Activated CD4-positive, alpha-beta T cell treated with anti-CD3 and anti-CD28 coated beads for 48 hours (primary cell): ENCODE data around the gene FARP2.

ENCODE experiments used
- DNase-seq: peaks from one replicate; pipeline ENCODE4 v3.0.0-alpha.2; 2020

FARP2 gene

DNA sequence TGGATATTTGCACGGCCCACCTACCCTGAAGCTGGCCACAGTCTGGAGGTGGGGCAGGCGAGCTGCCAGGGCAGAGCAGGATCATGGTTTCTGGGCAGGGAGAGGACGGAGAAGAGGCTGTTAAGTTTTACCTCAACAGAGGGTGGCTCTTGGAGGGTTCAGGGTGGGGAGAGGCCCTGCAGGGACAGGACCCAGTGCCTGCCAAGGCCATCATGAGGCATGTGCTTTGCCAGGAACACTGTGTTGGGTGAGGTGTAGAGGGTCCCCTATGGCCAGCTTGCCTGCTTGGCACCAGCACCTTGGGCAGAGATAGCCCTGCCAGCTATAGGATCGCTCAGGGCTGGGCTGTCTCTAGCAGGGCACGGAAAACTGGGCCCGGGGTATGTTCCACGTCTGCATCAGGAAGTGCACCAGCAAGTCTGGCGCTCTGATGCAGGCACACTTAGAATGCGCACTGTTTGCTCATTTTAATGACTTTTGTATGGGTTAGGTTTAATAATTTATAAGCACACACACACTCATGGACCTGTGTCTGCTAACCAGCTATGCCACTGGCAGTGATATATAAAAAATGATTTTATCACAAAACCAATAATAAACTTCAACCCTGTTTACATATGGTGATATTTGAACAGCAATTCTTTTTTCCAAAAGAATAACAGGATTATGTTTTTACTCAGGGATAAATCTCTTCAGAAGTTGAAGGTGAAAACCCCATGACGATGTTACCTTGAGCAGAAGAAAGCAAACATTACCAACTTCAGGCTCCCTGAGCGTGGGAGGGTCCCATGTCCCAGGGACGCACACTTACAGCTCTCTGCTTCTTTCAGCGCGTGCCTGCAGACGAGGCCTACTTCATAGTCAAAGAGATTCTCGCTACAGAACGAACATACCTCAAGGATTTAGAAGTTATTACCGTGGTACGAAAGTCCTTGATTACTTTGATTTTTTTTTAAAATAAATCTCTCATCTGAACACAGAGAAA lies 105.9 kb downstream of the FARP2 start:
- DNase-seq, result no peak

DNA sequence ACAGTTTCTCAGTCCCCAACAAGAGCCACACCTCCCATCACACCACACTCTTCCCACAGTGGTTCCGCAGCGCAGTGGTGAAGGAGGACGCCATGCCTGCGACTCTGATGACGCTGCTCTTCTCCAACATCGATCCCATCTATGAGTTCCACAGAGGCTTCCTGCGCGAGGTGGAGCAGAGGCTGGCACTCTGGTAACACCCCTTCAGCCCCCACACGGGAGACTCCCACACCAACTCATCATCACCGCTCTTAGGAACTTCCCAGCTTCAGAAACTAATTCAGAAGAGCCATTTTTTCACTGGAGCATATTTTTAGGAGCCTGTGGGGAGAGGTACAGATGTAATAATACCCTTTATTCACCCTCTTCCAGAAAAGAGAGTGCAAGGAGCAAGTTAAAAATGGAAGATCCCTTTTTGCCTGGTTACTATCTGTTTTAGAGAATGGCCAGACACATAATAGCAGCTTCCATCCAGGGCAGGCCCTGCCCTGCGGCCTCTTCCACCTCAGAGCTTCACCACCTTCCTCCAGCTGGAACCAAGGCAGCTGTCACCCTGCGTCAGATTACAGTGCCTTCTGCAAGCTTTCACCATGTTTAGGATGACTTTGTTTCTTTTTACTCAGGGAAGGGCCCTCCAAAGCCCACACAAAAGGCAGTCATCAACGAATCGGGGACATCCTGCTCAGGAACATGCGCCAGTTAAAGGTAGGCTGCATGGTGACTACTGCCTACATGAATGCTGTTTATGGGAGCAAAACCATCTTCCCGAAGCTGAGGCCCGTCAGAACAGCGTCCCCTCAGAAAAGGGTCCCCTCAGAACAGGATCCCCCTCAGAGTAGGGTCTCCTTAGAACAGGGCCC lies 107.4 kb downstream of the FARP2 start:
- no peak for DNase-seq

DNA sequence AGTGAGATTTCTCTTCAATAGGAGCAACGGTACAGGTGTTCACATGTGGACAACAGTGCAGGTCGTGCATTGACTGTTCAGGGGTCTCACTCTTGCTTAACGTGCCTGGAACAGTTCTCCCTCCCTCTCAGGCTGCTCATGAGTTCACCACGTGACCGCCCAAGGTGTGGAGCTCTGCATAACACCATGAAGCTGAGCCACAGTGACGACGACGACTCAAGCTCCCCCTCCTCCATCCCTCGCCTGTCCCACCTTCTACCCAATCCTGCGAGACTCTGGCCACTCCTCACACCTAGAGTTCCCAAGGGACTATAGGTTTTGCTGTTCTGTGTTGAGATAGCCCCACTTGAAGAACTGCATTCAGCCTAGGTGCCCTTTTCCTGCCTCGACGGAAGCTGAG lies 109.5 kb downstream of the FARP2 start:
- DNase-seq, result no peak

DNA sequence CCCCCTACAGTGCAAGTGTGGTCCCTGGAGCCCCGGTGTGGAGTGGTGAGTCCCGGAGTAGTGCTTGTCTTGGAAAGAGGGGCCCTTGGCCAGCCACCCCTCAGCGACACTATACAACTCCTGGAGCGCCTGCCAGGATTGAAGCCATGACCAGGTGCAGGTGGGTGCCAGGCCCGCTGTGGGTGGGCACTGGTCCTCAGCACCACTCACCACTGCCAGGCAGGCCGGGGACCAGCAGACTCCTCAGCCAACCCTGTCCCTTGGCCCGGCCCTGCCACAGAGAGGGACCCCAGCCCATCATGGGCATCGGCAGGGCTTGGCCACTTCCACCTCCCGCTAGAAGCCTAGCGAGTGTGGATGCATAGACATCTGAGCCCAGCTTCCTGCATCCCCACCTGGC lies 110.1 kb downstream of the FARP2 start:
- no peak for DNase-seq

GRCh38 chr2:241467777-241468475 lies 111.8 kb downstream of the FARP2 start:
- DNase-seq, result no peak

DNA sequence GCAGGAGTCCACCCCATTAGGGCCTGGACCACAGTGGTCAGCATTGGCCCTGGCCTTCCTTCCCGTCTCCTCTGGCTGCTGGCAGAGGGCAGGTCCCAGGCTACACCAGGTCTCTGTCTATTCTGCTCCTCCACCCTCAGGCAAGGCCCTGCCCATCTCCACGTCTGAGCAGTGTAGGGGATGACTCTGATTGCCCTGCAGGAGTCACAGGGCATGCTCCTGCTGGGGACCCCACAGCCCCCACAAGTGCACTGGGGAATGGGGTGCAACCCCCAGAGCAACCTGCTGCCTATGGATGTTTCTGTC lies 112.3 kb downstream of the FARP2 start:
- DNase-seq, result no peak

- DNase-seq, result no peak
Observed at GRCh38 chr2:241469746-241470145, 113.7 kb downstream of the FARP2 start.

GRCh38 chr2:241473399-241473798 lies 117.3 kb downstream of the FARP2 start:
- DNase-seq, result no peak

GRCh38 chr2:241475267-241475666 lies 119.2 kb downstream of the FARP2 start:
- DNase-seq, result no peak

DNA sequence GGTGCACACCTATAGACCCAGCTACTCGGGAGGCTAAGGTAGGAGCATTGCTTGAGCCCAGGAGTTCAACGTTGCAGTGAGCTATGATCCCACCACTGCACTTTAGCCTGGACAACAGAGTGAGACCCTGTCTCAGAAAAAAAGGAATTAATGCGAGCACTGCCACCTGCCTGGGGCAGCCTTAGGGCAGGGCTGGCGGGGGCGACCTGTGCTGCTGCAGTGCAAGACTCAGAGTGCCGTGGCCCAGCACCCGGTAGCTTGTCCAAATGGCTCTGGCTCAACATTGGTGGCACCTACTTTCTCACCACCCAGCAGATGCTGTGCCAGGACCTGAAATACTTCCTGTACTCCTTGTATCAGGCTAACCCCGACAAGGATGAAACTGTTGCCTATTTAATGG lies 122.1 kb downstream of the FARP2 start:
- no peak for DNase-seq

DNA sequence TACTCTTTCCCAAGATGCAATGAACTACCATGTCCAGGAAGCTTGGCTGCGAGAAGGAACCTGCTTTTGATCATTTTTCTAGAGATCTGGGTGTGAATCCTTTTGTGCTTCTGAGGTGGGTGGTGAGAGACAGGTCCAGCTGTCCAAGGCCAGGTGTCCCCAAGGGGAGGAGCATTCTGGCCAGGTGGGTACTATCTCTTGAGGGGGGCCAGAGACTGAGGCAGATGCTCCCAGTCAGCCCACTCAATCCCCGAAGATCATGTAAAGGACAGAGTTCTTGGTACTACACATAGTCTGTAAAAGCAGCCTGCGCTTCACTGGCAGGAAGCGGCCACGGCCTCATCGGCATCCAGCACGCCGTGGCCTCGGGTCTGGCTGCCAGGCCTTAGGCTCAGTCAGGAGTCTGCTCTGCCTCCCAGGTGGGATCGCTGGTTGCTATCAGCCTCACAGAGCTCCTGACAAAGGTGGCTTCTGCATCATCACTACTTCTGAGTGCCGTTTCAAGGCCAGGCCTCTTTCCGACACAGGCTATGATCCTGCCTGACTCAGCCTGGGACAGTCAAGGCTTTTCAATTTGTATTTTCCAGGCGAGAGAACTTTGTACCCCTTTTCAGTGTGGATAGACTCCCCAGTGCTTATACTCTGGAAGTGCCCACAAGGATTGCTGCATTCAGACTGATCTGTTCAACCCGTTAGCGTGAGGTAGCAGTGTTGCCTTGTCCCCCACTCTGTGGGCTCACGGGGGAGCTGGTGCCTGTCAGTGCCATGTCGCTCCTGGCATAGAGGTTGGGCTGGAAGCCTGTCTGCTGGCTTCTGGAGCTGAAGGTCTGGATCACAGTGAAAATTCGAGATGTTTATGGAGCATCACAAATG lies 123.2 kb downstream of the FARP2 start:
- no peak for DNase-seq

GRCh38 chr2:241481687-241482086 lies 125.6 kb downstream of the FARP2 start:
- DNase-seq, result no peak

GRCh38 chr2:241482126-241482955 lies 126.3 kb downstream of the FARP2 start:
- DNase-seq, result no peak

DNA sequence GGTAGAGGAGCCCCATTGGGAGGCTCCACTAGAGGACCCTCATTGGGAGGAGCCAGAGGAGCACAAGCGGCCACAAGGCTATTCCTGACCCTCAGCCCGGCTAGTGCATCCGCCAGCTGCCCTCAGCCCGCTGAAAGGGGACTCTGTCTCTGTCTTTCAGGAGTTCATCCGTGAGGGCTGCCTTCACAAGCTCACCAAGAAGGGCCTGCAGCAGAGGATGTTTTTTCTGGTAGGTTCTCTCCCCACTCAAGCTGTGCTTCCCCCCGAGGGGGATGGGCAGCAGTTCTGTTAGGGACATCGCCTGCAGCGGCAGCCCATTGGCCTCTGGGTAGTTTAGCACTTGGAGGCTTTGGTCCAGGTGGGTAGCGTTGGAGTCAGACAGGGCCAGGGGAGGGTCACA lies 127.2 kb downstream of the FARP2 start:
- DNase-seq, result no peak

- no peak for DNase-seq
Observed at GRCh38 chr2:241485172-241485911, 129.3 kb downstream of the FARP2 start.

GRCh38 chr2:241489088-241489487 lies 133.0 kb downstream of the FARP2 start:
- no peak for DNase-seq

DNA sequence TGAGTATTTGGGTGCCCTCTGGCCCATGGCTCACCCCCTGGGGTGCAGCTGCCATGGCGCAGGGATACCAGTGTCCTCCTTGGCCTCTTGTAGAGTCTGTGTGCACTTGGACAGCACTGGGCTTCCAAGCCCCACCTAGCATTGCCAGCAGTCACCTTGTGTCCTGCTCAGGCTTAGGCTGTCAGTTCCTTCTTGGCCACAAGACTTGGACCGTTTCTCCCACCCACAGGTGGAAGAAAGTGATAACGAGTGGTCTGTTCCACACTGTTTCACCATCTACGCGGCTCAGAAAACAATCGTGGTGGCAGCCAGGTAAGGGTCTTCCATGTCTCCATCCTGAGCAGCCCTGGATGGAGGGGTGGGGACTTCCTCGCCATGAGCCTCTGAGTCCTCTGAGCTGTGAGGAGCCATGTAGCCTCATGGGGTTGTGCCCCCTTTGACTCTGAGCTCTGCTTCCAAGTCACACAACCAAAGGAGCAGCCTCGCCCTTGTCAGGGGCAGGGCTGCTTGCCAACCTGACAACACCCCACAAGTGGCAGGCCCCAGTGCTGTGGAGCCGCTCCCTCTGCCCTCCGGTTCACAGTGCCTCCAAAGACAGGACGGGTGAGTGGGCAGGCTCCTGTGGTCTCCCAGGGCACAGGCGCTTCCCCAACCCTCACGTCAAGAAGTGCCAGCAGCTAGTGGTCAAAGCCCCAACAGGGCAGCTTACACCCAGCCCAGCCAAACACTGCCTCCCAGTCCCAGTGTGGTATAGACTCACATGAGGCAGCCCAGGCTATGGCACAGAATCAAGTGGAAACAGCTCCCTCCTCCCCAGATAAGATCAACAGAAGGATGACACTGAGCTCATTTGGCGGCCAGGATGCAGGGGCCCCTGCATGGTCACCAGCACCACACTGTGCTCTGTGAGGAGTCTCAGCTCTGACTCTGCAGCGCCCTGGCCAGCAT lies 133.9 kb downstream of the FARP2 start:
- DNase-seq, result no peak

- no peak for DNase-seq
Observed at GRCh38 chr2:241490825-241491506, 134.9 kb downstream of the FARP2 start.
